Cardiac fibroblast (primary cell): ENCODE results near the gene FOSL2.
A peak's percentile ranks its signal among the peaks of the same experiment; 100 is the strongest.

ENCODE experiments used
- DNase-seq, 2 donors: peaks; one replicate each; pipeline versions ENCODE4 v3.0.0 to v3.0.0-alpha.2; 2010; ENCODE audit warnings: low read depth in 2 of 2
- H3K4me3 ChIP-seq, 2 donors: replicated peaks in 1 of 2; 1 replicate in 1 of 2; 2 replicates in 1 of 2; pipeline ENCODE4 v1.5.1; 2011; ENCODE audit warnings: low read depth in 2 of 2, low read length in 2 of 2, mild to moderate bottlenecking in 2 of 2, moderate library complexity in 1 of 2
- CTCF ChIP-seq: IDR thresholded peaks from one replicate; pipeline ENCODE4 v1.5.1; 2011; ENCODE audit warnings: low read depth, mild to moderate bottlenecking, low read length, inconsistent platforms

The FOSL2 gene

GRCh38 chr2:28449488-28450395 lies 57.1 kb downstream of the FOSL2 start:
- no peak for TF ChIP-seq CTCF
- peak; percentile 20 to 69 for DNase-seq
- no peak overlapping the region for H3K4me3 ChIP-seq

GRCh38 chr2:28450901-28451565 lies 58.4 kb downstream of the FOSL2 start:
- no peak for DNase-seq
- no peak overlapping the region for H3K4me3 ChIP-seq

GRCh38 chr2:28451793-28452533 lies 59.3 kb downstream of the FOSL2 start:
- no peak overlapping the region for H3K4me3 ChIP-seq
- DNase-seq = no peak
- no peak for TF ChIP-seq CTCF

More at GRCh38 chr2:28450901-28451565, 58.4 kb downstream of the FOSL2 start:
- TF ChIP-seq CTCF = no peak

- DNase-seq = peak; percentile 57 to 65
- no peak overlapping the region for H3K4me3 ChIP-seq
- TF ChIP-seq CTCF = peak; percentile 99
Observed at GRCh38 chr2:28452534-28453081, 60.0 kb downstream of the FOSL2 start.

GRCh38 chr2:28453396-28453795 lies 60.7 kb downstream of the FOSL2 start:
- no peak for TF ChIP-seq CTCF
- no peak overlapping the region for H3K4me3 ChIP-seq
- no peak for DNase-seq
